ENCODE results near the gene TEDDM1.

- TF ChIP-seq EP300 (IDR thresholded peaks at IDR 0.05): no peak
- TF ChIP-seq, protein P1, sequence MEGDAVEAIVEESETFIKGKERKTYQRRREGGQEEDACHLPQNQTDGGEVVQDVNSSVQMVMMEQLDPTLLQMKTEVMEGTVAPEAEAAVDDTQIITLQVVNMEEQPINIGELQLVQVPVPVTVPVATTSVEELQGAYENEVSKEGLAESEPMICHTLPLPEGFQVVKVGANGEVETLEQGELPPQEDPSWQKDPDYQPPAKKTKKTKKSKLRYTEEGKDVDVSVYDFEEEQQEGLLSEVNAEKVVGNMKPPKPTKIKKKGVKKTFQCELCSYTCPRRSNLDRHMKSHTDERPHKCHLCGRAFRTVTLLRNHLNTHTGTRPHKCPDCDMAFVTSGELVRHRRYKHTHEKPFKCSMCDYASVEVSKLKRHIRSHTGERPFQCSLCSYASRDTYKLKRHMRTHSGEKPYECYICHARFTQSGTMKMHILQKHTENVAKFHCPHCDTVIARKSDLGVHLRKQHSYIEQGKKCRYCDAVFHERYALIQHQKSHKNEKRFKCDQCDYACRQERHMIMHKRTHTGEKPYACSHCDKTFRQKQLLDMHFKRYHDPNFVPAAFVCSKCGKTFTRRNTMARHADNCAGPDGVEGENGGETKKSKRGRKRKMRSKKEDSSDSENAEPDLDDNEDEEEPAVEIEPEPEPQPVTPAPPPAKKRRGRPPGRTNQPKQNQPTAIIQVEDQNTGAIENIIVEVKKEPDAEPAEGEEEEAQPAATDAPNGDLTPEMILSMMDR (IDR thresholded peaks at IDR 0.05): no peak
- TF ChIP-seq POLR2A (IDR thresholded peaks at IDR 0.05): no peak
Observed at GRCh38 chr1:182433580-182433979, 33.1 kb upstream of the TEDDM1 start.
